Ishikawa (cell line): Measurements from ENCODE around the gene HCK.

Experiments used
- CEBPB ChIP-seq: IDR thresholded peaks from 2 replicates; pipeline ENCODE4 v1.6.1; 2012
- CREB1 ChIP-seq: IDR thresholded peaks from 2 replicates; pipeline ENCODE4 v1.6.1; 2012; ENCODE audit warnings: low read depth
- EGR1 ChIP-seq: IDR thresholded peaks from 2 replicates; pipeline ENCODE4 v1.6.1; 2012
- EP300 ChIP-seq: IDR thresholded peaks from 2 replicates; pipeline ENCODE4 v1.6.1; 2012; ENCODE audit warnings: borderline replicate concordance
- FOXM1 ChIP-seq: IDR thresholded peaks from 2 replicates; pipeline ENCODE4 v1.6.1; 2012; ENCODE audit warnings: low read depth, borderline replicate concordance
- NFIC ChIP-seq: IDR thresholded peaks from 2 replicates; pipeline ENCODE4 v1.6.1; 2012
- RAD21 ChIP-seq: IDR thresholded peaks from 2 replicates; pipeline ENCODE4 v1.6.1; 2012; ENCODE audit warnings: low read depth
- TAF1 ChIP-seq: IDR thresholded peaks from 2 replicates; pipeline ENCODE4 v1.6.1; 2012; ENCODE audit warnings: low read depth, mild to moderate bottlenecking
- TCF12 ChIP-seq: IDR thresholded peaks from 2 replicates; pipeline ENCODE4 v1.6.1; 2012; ENCODE audit warnings: low read depth
- TEAD4 ChIP-seq: IDR thresholded peaks from 2 replicates; pipeline ENCODE4 v1.6.1; 2012
- YY1 ChIP-seq: IDR thresholded peaks from 2 replicates; pipeline ENCODE4 v1.6.1; 2012; ENCODE audit warnings: low read depth
- ZBTB7A ChIP-seq: IDR thresholded peaks from 2 replicates; pipeline ENCODE4 v1.6.1; 2012; ENCODE audit warnings: low read depth
- TF ChIP-seq, protein P1 (sequence below): IDR thresholded peaks from 2 replicates; pipeline ENCODE4 v1.6.1; 2012
- TF ChIP-seq, protein P2 (sequence below): IDR thresholded peaks from 2 replicates; pipeline ENCODE4 v1.6.1; 2012; ENCODE audit warnings: low read depth, mild to moderate bottlenecking
- TF ChIP-seq, protein P3 (sequence below): IDR thresholded peaks from 2 replicates; pipeline ENCODE4 v1.6.1; 2012

The HCK gene

DNA sequence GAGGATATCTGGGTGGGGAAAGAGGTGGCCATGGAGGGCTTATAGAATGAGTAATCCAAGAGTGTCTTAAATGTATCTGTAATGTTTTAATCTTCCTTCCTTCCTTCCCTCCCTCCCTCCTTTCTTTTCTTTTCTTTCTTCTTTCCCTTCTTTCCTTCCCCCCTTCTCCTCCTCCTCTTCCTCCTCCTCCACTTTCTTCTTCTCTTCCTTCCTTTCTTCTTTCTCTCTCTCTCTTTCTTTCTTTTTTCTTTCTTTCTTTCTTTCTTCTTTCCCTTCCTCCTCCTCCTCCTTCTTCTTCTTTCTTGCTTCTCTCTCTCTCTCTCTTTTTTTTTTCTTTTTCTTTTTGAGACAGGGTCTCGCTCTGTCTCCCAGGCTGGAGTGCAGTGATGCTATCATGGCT is 7.1 kb downstream of the HCK start:
- TF ChIP-seq CREB1 (no peak), TEAD4 (no peak), FOXM1 (no peak), TCF12 (no peak), YY1 (no peak), EP300 (no peak), NFIC (no peak), ZBTB7A (no peak), TAF1 (no peak), RAD21 (no peak)
- TF ChIP-seq, protein P1, sequence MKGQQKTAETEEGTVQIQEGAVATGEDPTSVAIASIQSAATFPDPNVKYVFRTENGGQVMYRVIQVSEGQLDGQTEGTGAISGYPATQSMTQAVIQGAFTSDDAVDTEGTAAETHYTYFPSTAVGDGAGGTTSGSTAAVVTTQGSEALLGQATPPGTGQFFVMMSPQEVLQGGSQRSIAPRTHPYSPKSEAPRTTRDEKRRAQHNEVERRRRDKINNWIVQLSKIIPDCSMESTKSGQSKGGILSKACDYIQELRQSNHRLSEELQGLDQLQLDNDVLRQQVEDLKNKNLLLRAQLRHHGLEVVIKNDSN, result no peak
- TF ChIP-seq, protein P2, sequence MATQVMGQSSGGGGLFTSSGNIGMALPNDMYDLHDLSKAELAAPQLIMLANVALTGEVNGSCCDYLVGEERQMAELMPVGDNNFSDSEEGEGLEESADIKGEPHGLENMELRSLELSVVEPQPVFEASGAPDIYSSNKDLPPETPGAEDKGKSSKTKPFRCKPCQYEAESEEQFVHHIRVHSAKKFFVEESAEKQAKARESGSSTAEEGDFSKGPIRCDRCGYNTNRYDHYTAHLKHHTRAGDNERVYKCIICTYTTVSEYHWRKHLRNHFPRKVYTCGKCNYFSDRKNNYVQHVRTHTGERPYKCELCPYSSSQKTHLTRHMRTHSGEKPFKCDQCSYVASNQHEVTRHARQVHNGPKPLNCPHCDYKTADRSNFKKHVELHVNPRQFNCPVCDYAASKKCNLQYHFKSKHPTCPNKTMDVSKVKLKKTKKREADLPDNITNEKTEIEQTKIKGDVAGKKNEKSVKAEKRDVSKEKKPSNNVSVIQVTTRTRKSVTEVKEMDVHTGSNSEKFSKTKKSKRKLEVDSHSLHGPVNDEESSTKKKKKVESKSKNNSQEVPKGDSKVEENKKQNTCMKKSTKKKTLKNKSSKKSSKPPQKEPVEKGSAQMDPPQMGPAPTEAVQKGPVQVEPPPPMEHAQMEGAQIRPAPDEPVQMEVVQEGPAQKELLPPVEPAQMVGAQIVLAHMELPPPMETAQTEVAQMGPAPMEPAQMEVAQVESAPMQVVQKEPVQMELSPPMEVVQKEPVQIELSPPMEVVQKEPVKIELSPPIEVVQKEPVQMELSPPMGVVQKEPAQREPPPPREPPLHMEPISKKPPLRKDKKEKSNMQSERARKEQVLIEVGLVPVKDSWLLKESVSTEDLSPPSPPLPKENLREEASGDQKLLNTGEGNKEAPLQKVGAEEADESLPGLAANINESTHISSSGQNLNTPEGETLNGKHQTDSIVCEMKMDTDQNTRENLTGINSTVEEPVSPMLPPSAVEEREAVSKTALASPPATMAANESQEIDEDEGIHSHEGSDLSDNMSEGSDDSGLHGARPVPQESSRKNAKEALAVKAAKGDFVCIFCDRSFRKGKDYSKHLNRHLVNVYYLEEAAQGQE, result no peak

DNA sequence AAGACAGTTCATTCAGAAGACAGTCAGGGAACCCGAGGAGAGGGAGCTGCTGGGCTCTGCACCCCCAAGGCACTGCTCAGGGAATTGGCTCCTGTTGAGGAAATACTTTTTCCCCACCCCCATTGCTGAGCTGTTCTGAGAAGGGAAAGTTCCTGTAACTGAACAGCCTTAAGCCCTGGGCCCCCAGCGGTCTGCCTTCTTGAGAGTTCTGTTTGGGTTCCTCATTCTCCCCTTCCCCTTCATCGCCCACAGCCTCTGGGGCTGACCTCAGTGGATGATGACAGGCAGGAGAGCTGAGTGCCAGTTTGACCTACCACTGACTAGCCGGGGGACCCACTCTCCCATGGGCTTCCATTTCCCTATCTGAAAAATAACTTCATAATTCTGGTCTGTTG is 10.7 kb downstream of the HCK start:
- TF ChIP-seq CEBPB (no peak), NFIC (no peak), TEAD4 (no peak), TAF1 (no peak), EP300 (no peak), ZBTB7A (no peak), TCF12 (no peak)
- TF ChIP-seq, protein P2, result no peak

DNA sequence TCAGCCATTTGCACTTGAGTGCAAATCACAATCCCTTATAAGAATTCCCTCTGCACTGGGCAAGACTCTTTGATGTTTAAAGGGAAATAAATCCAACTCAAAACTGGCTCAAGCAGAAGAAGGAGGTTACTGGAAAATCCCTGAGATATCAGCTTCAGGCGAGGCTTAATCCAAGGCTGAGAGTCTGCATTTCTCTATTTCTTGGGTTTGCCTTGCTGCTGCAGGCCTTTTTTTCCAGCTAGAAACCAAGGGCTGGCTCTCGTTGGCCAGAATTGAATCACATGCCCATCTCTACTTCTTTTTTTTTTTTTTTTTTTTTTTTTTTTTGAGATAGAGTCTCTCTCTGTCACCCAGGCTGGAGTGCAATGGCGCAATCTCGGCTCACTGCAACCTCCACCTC is 11.7 kb downstream of the HCK start:
- TF ChIP-seq EGR1, result no peak
- TF ChIP-seq TAF1, result no peak
- TF ChIP-seq YY1, result no peak
- TF ChIP-seq EP300, result no peak
- TF ChIP-seq TEAD4, result no peak
- TF ChIP-seq NFIC, result no peak
- TF ChIP-seq, protein P3, sequence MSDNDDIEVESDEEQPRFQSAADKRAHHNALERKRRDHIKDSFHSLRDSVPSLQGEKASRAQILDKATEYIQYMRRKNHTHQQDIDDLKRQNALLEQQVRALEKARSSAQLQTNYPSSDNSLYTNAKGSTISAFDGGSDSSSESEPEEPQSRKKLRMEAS, result no peak
- TF ChIP-seq, protein P1, result no peak
- no peak for TF ChIP-seq TCF12

DNA sequence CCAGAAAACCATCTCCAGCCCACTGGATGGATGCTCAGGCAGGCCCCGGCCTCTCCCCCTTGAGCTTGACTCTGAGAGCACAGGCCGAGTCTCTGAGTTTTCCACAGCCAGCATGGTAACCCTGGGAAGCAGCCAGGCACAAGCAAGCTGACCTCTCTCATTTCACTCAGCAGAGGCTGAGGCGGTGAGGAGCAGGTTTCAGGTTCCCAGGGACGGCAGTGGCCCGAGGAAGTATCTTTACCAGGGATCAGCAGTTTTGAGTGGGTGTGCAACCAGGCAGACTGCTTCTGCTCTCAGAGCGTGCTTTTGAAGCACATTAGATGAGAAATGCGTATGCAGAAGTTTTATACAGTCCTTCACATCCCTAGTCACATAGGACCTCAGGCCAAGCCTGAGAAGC is 12.6 kb downstream of the HCK start:
- TF ChIP-seq NFIC (no peak), CEBPB (no peak), TAF1 (no peak), FOXM1 (no peak), EGR1 (no peak)
- TF ChIP-seq, protein P2, result no peak

DNA sequence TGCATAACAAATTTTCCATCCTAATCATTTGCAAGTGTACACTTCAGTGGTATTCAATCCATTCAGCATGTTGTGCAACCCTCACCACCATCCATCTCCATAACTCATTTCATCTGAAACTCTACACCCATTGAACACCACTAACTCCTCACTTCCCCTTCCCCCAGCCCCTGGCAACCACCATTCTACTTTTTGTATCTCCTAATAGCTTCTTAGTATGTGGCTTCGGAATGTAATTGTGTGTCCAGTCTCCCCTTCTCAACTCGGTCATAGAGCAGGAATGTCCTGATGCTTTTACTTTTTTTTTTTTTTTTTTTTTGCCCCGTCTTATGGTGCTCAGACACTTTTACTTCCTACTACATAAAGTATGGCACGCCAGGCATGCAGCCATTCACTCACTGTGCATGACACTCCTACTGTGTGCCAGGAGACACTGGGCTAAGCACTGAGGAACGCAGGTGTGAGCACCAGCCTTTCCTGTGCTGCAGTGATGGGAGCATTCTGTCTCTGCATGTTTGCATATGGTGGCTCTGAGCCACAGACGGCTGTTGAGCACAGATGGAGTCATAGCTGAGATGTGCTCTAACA is 15.3 kb downstream of the HCK start:
- TF ChIP-seq TEAD4 (peak; percentile 77), RAD21 (no peak), TCF12 (peak; percentile 51; the same call in 1 of the 2 replicates), EGR1 (no peak), NFIC (no peak), TAF1 (no peak), CREB1 (no peak), EP300 (0 out of 2 replicates have a peak, but pooled peaks have one; percentile 47), FOXM1 (no peak), YY1 (no peak), CEBPB (peak; percentile 96), ZBTB7A (no peak)
- TF ChIP-seq, protein P2, result no peak
- TF ChIP-seq, protein P3, result no peak
- TF ChIP-seq, protein P1, result no peak
